MM.1S (cell line): ENCODE results near the gene PRRT1.

Experiments
- DNase-seq: peaks from one replicate; pipeline ENCODE4 v3.0.0-alpha.2; 2015
- H2AFZ ChIP-seq: fragments of 300-600 bp; sonication (generic); 2 replicates; pipeline ENCODE4 v1.6.0; 2016; ENCODE audit warnings: antibody characterized with exemption, low read length
- H3F3A ChIP-seq: fragments of 300-600 bp; sonication (generic); 2 replicates; pipeline ENCODE4 v1.6.1; 2016; ENCODE audit warnings: mild to moderate bottlenecking, antibody characterized with exemption, low read length, moderate library complexity, mixed read lengths; ENCODE audit not compliant: insufficient read depth
- H3K27ac ChIP-seq: fragments of 300-600 bp; sonication (generic); 2 replicates; pipeline ENCODE4 v1.5.1; 2016; ENCODE audit warnings: mild to moderate bottlenecking, low read length
- H3K27me3 ChIP-seq: fragments of 300-600 bp; sonication (generic); replicated peaks from 2 replicates; pipeline ENCODE4 v1.6.0; 2016; ENCODE audit warnings: low read length; ENCODE audit not compliant: insufficient read depth
- H3K36me3 ChIP-seq: fragments of 300-600 bp; sonication (generic); replicated peaks from 2 replicates; pipeline ENCODE4 v1.6.1; 2016; ENCODE audit warnings: mild to moderate bottlenecking, low read length, mixed read lengths; ENCODE audit not compliant: insufficient read depth
- H3K4me1 ChIP-seq: fragments of 300-600 bp; sonication (generic); 2 replicates; pipeline ENCODE4 v1.6.1; 2016; ENCODE audit warnings: low read length, mixed read lengths
- H3K4me2 ChIP-seq: fragments of 300-600 bp; sonication (generic); 2 replicates; pipeline ENCODE4 v1.6.0; 2016; ENCODE audit warnings: low read depth, low read length
- H3K4me3 ChIP-seq: fragments of 300-600 bp; sonication (generic); 2 replicates; pipeline ENCODE4 v1.5.1; 2016; ENCODE audit warnings: low read length, mixed read lengths
- H3K79me2 ChIP-seq: fragments of 300-600 bp; sonication (generic); 2 replicates; pipeline ENCODE4 v1.6.1; 2016; ENCODE audit warnings: mixed run types, low read length, mixed read lengths
- H3K9ac ChIP-seq: fragments of 300-600 bp; sonication (generic); 2 replicates; pipeline ENCODE4 v1.6.1; 2016; ENCODE audit warnings: low read length, mixed read lengths
- H3K9me2 ChIP-seq: fragments of 300-600 bp; sonication (generic); replicated peaks from 2 replicates; pipeline ENCODE4 v1.6.1; 2016; ENCODE audit warnings: mild to moderate bottlenecking, low read length, mixed read lengths; ENCODE audit not compliant: insufficient read depth
- H3K9me3 ChIP-seq: fragments of 300-600 bp; sonication (generic); replicated peaks from 2 replicates; pipeline ENCODE4 v1.6.1; 2016; ENCODE audit warnings: mild to moderate bottlenecking, low read length, mixed read lengths; ENCODE audit not compliant: insufficient read depth
- H4K20me1 ChIP-seq: fragments of 300-600 bp; sonication (generic); 2 replicates; pipeline ENCODE4 v1.6.1; 2016; ENCODE audit warnings: mild to moderate bottlenecking, low read length, moderate library complexity, mixed read lengths; ENCODE audit not compliant: insufficient read depth
- EZH2 ChIP-seq: fragments of 300-600 bp; sonication (generic); optimal IDR thresholded peaks from 2 replicates; pipeline ENCODE3; 2017; ENCODE audit warnings: low read depth, mild to moderate bottlenecking, antibody characterized with exemption, low read length, mixed read lengths
- EZH2phosphoT487 ChIP-seq: fragments of 300-600 bp; sonication (generic); IDR thresholded peaks from 2 replicates; pipeline ENCODE4 v1.6.1; 2018; ENCODE audit warnings: antibody characterized with exemption, low read length
- TF ChIP-seq, protein P1 (sequence below): fragments of 300-600 bp; sonication (generic); IDR thresholded peaks from 2 replicates; pipeline ENCODE4 v1.5.1; 2016; ENCODE audit warnings: antibody characterized with exemption, low read length, mixed read lengths

Gene PRRT1

DNA sequence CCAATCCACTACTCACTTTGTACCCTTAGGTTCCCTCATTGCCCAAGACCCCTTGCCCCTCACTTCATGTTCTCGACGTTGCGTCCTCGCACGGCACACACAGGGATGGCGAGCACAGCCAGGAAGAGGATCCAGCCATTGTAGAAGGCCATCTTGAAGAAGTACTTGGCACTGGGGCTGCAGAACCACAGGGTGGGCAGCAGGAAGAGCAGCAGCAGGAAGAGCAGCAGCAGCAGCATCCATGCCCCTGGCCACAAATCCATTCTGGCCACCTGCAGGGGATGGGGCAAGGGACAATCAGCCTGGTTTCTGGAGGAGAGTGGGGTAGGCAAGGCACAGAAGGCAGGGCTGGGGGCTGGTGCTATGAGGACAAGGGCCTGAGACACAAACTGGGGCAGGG is 19.5 kb upstream of the PRRT1 start:
- H3K9ac ChIP-seq = no peak overlapping the region
- DNase-seq = no peak
- no peaks in the 10 kb centered on the region for H3K36me3 ChIP-seq
- H3K4me3 ChIP-seq = no peak overlapping the region
- H3K4me2 ChIP-seq = no peak overlapping the region
- no peaks in the 10 kb centered on the region for H4K20me1 ChIP-seq
- TF ChIP-seq EZH2 (no peak), EZH2phosphoT487 (no peak)
- TF ChIP-seq, protein P1, sequence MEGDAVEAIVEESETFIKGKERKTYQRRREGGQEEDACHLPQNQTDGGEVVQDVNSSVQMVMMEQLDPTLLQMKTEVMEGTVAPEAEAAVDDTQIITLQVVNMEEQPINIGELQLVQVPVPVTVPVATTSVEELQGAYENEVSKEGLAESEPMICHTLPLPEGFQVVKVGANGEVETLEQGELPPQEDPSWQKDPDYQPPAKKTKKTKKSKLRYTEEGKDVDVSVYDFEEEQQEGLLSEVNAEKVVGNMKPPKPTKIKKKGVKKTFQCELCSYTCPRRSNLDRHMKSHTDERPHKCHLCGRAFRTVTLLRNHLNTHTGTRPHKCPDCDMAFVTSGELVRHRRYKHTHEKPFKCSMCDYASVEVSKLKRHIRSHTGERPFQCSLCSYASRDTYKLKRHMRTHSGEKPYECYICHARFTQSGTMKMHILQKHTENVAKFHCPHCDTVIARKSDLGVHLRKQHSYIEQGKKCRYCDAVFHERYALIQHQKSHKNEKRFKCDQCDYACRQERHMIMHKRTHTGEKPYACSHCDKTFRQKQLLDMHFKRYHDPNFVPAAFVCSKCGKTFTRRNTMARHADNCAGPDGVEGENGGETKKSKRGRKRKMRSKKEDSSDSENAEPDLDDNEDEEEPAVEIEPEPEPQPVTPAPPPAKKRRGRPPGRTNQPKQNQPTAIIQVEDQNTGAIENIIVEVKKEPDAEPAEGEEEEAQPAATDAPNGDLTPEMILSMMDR = no peak
- H2AFZ ChIP-seq = no peak overlapping the region
- no peak overlapping the region for H3K27ac ChIP-seq
- peaks cover 7% of the 10 kb centered on the region; the same call in 1 of the 2 replicates for H3K4me1 ChIP-seq
- no peaks in the 10 kb centered on the region for H3K27me3 ChIP-seq
- H3K79me2 ChIP-seq = peaks cover 9% of the 10 kb centered on the region; the same call in 1 of the 2 replicates
- 0 out of 2 replicates have a peak, but pooled peaks cover under 1% of the 10 kb centered on the region for H3F3A ChIP-seq
- no peaks in the 10 kb centered on the region for H3K9me3 ChIP-seq
- no peaks in the 10 kb centered on the region for H3K9me2 ChIP-seq

DNA sequence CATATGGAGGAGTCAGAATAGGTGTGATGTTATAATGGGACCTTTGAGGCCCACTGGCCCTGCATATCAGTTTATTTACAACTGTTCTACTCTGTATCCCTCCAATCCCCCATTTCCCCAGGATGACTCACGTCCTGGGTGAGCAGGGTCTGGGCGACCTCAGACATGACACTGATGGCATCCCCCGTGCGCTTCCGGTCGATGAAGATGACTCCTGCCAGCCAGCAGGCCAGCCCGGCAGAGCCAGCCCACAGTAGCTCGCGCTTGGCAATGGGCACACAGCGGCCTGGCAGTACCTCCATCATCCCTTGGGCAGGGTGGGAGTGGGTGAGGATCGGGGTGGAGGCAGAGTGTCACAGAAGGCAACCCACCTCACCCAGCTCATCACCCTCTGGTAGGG is 18.6 kb upstream of the PRRT1 start:
- H3K27me3 ChIP-seq = no peaks in the 10 kb centered on the region
- H3K36me3 ChIP-seq = no peaks in the 10 kb centered on the region
- no peak overlapping the region for H3K4me3 ChIP-seq
- no peak for TF ChIP-seq EZH2
- no peak for TF ChIP-seq EZH2phosphoT487
- TF ChIP-seq, protein P1 = no peak
- H3K4me1 ChIP-seq = peaks cover 4% of the 10 kb centered on the region; the same call in 1 of the 2 replicates
- no peak overlapping the region for H3K9ac ChIP-seq
- no peaks in the 10 kb centered on the region for H4K20me1 ChIP-seq
- no peak for DNase-seq
- H2AFZ ChIP-seq = no peak overlapping the region
- H3K27ac ChIP-seq = no peak overlapping the region
- no peaks in the 10 kb centered on the region for H3K9me2 ChIP-seq
- H3K79me2 ChIP-seq = peaks cover 4% of the 10 kb centered on the region; the same call in 1 of the 2 replicates
- H3F3A ChIP-seq = no peaks in the 10 kb centered on the region
- no peak overlapping the region for H3K4me2 ChIP-seq
- H3K9me3 ChIP-seq = no peaks in the 10 kb centered on the region

DNA sequence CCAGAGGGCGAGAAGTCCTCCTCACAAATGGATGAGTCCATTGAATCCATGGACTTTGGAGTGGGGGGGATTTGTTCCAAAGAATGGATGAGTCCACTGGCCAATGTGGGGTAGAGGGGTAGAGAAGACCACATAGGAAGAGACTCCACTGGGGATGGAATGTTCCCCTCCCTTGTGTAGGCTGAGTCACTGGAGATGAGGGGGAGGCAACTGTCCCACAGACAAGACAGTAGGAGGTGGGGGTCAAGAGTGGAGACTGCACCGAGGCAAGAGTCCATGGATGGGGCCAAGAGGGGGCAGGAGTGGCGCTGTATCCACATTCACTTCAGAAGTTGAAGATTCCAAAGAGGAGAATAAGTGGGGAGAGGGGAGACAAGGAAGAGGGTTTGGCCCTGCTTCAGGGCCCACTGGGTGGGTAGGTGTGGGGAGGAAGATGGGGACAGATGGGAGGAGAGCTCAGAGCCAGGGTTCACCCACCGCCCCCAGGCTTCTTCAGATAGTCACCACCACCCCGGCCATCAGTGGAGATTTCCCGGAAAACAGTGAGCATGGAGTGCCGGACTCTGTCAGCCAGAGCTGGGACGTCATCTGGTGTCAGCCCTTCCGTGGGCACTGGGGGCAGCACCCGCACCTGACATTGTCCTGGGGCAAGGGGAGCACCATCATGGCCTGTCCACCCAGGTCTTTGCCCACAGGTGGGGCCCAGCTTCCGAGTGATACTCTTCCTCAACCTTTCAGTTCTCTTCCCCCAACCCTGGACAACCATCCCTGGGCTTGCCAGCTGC is 17.3 kb upstream of the PRRT1 start:
- Histone ChIP-seq H3K9me3 (no peaks in the 10 kb centered on the region), H3K4me3 (no peak overlapping the region), H4K20me1 (no peaks in the 10 kb centered on the region), H3K36me3 (no peaks in the 10 kb centered on the region), H3K79me2 (no peaks in the 10 kb centered on the region), H3F3A (no peaks in the 10 kb centered on the region), H3K9me2 (no peaks in the 10 kb centered on the region), H2AFZ (no peak overlapping the region), H3K9ac (no peak overlapping the region), H3K27me3 (no peaks in the 10 kb centered on the region), H3K4me1 (no peaks in the 10 kb centered on the region), H3K27ac (no peak overlapping the region), H3K4me2 (no peak overlapping the region)
- TF ChIP-seq, protein P1 = no peak
- TF ChIP-seq EZH2 = no peak
- TF ChIP-seq EZH2phosphoT487 = no peak
- DNase-seq = no peak
